RWPE1 (cell line): ENCODE results near the gene PRR36.

Experiments used
- CTCF ChIA-PET: fragments of 350-600 bp; sonication (Branson Sonifier 250); formaldehyde crosslinking; extraction: SDS; loops from one replicate; lab custom pipeline; 2021; lab: Yijun Ruan, JAX
- POLR2A ChIA-PET: fragments of 400-600 bp; formaldehyde crosslinking; extraction: SDS; loops from one replicate; lab custom pipeline; 2020; ENCODE audit warnings: antibody characterized with exemption; ENCODE audit not compliant: low non-redundant PET; lab: Yijun Ruan, JAX
- DNase-seq: peaks from one replicate; pipeline ENCODE4 v3.0.0; 2012; ENCODE audit warnings: low spot score
- H3K27ac ChIP-seq: fragments of 450-650 bp; 2 replicates; pipeline ENCODE4 v1.5.1; 2017
- TF ChIP-seq, protein P1 (sequence below): fragments of 450-650 bp; conservative IDR thresholded peaks from 2 replicates; pipeline ENCODE4 v1.5.1; 2017; ENCODE audit warnings: low read depth, mild to moderate bottlenecking

Gene PRR36

DNA sequence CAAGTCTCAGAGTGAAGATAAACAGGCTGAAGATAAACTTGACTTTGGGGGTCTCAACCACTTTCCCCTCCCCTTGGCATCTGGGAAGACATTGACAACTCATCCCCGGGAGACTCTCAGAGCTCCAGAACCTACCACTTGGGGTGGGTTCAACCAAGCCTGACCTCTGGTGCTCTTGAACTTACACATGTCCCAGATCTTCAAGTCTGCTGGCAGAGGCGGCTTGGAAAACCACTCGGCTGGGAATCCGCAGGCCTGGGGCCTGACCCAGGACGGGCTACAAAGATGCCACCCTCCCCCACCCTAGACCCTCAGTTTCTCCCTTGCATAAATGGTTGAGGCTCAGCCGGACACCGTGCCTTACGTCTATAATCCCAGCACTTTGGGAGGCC is 14.6 kb upstream of the PRR36 start:
- peak overlapping the region; percentile 63 for H3K27ac ChIP-seq
- ChIA-PET CTCF (interaction anchor here (0.6 kb wide), 1 partner anchor 1047 kb away, joined by 6 read pairs; no protein-coding TSS in a partner anchor), POLR2A (interaction anchor here (0.6 to 1.4 kb wide), 6 partner anchors 9 to 494 kb away, joined by 3 to 6 read pairs (median 6); partner anchors contain the start of gene MAP2K7)
- TF ChIP-seq, protein P1, sequence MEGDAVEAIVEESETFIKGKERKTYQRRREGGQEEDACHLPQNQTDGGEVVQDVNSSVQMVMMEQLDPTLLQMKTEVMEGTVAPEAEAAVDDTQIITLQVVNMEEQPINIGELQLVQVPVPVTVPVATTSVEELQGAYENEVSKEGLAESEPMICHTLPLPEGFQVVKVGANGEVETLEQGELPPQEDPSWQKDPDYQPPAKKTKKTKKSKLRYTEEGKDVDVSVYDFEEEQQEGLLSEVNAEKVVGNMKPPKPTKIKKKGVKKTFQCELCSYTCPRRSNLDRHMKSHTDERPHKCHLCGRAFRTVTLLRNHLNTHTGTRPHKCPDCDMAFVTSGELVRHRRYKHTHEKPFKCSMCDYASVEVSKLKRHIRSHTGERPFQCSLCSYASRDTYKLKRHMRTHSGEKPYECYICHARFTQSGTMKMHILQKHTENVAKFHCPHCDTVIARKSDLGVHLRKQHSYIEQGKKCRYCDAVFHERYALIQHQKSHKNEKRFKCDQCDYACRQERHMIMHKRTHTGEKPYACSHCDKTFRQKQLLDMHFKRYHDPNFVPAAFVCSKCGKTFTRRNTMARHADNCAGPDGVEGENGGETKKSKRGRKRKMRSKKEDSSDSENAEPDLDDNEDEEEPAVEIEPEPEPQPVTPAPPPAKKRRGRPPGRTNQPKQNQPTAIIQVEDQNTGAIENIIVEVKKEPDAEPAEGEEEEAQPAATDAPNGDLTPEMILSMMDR, result no peak
- DNase-seq, result no peak

DNA sequence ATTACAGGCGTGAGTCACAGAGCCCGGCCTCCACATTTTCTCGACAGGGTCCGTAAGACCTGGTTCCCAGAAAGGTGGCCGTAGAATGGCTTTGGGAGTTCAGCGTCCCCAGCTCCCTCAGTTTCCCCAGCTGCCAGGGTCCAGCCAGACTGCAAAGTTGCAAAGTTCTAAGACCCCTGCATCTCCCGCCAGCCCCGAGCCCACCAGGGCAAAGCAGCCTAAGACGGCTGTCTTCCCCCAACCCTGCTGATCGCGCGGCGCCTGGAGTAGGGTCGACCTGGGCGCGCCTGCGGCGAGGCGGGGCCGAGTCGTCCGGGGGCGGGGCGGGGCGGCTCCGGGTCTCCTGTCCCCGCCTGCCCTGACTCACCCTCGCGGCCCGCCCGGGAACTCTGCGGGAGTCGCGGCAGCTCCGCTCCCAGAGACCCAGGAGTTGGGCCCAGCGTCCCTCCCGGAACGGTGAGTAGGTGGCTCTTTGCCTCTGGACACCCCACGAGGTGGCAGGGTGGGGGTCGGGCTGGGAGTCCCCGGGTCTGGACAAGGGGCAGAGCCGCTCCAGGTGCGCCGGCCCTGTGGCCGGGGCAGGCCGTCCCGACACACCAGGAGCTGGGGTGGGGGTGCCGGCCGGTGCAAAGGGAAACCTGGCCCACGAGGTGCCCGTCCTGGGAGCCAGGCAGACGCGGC is 14.1 kb upstream of the PRR36 start, which contains the start of gene LRRC8E:
Gene LRRC8E, plus strand, starts transcription at position 366 of the 681 bp plus-strand sequence. CDS start 7,094 bp downstream, outside the sequence.
- peak within 1 kb of the TSS; percentile 63 for H3K27ac ChIP-seq
- ChIA-PET POLR2A (interaction anchor here (0.6 to 1.4 kb wide), 7 partner anchors 9 to 493 kb away, joined by 3 to 6 read pairs (median 5); partner anchors contain the start of gene MAP2K7), CTCF (interaction anchor here (0.6 to 0.7 kb wide), 2 partner anchors 14 to 1047 kb away, joined by 6 read pairs; no protein-coding TSS in a partner anchor)
- peak; percentile 85 for DNase-seq
- TF ChIP-seq, protein P1, result no peak

DNA sequence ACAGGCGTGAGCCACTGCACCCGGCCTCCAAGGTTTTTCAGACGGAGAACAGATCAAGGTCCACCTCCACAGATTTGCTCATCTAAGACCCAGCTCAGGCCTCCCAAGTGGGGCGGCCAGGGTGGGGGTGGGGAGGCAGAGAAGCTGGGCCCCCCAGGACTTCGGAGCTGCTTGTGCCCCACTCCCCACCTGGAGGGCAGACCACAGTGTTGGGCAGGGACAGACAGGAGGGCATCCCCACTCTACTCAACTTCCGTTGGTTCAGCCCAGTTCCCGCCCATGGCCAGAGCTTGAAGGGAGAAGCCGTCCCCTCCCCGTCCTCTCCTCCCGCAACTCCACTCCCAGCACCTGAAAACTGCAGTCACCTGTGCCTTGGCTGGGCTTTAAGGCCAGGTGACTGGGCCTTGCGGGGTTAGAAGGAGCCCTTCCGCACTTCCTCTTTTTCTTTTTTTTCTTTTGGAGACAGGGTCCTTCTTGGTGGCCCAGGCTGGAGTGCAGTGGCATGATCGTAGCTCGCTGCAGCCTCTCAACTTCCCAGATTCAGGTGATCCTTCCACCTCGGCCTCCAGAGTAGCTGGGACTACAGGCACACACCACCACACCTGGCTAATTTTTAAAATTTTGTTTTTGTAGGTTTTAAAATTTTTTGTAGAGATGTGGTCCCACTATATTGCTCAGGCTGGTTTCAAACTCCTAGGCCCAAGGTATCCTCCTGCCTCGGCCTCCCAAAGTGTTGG is 13.4 kb upstream of the PRR36 start:
- no peak for DNase-seq
- POLR2A ChIA-PET, result interaction anchor here (0.6 to 1.4 kb wide), 4 partner anchors 8 to 33 kb away, joined by 3 to 6 read pairs (median 4); no protein-coding TSS in a partner anchor
- CTCF ChIA-PET, result interaction anchor here (0.6 to 0.7 kb wide), 3 partner anchors 11 to 16 kb away, joined by 3 to 6 read pairs (median 6); partner anchors contain the start of gene MAP2K7
- H3K27ac ChIP-seq, result peak overlapping the region; percentile 63
- TF ChIP-seq, protein P1, result no peak

DNA sequence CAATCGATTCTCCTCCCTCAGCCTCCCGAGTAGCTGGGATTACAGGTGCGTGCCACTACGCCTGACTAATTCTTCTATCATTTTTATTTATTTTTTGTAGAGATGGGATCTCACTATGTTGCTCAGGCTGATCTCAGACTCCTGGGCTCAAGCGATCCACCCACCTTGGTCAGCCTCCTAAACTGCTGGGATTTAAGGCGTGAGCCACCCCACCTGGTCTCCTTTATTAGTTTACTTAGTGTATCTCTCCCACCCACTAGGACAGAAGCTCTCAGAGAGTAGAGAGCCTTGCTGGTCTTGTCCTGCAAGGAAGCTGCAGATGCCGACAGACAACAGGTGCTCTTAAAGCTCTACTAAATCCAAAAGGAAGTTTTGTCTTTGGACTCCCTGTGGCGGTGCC is 11.6 kb upstream of the PRR36 start:
- ChIA-PET POLR2A (no interaction called here), CTCF (no interaction called here)
- TF ChIP-seq, protein P1, result no peak

DNA sequence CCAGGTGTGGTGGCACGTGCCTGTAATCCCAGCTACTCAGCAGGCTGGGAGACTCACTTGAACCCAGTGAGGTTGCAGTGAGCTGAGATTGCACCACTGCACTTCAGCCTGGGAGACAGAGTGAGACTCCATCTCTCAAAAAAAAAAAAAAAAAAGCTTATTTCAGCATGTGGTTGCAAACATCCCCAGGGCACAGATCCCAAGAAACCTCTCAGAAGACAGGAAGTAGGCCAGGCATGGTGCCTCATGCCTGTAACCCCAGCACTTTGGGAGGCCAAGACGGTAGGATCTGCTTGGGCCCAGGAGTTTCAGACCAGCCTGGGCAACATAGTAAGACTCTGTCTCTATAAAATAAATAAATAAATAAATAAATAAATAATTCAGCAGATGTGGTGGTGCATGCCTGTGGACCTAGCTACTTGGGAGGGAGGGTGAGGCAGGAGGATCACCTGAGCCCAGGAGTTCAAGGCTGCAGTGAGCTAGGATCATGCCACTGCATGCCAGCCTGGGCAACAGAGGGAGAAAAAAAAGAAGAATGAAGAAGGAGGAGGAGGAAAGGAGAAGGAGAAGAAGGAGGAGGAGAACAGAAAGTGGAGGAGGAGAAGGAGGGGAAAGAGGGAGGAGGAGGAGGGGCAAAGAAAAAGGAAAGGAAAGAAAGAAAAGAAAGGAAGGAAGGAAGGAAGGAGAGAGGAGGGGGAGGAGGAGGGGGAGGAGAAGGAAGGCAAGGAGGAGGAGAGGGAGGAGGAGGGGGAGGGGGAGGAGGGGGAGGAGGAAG is 9.8 kb upstream of the PRR36 start:
- no peak for DNase-seq
- ChIA-PET CTCF (no interaction called here), POLR2A (interaction anchor here (0.6 kb wide), 1 partner anchor 8 kb away, joined by 3 read pairs; no protein-coding TSS in a partner anchor)
- H3K27ac ChIP-seq, result 0 out of 2 replicates have a peak overlapping the region, but pooled peaks have one; percentile 19
- TF ChIP-seq, protein P1, result no peak

More for the DNA sequence above, 11.6 kb upstream of the PRR36 start:
- DNase-seq, result no peak
- H3K27ac ChIP-seq, result no peak overlapping the region
